RWPE1 (cell line): ENCODE measurements around the gene MEGF6.

Experiments used
- CTCF ChIA-PET: fragments of 350-600 bp; sonication (Branson Sonifier 250); formaldehyde crosslinking; extraction: SDS; loops from one replicate; lab custom pipeline; 2021; lab: Yijun Ruan, JAX
- POLR2A ChIA-PET: fragments of 400-600 bp; formaldehyde crosslinking; extraction: SDS; loops from one replicate; lab custom pipeline; 2020; ENCODE audit warnings: antibody characterized with exemption; ENCODE audit not compliant: low non-redundant PET; lab: Yijun Ruan, JAX
- DNase-seq: peaks from one replicate; pipeline ENCODE4 v3.0.0; 2012; ENCODE audit warnings: low spot score
- H3K27ac ChIP-seq: fragments of 450-650 bp; 2 replicates; pipeline ENCODE4 v1.5.1; 2017
- TF ChIP-seq, protein P1 (sequence below): fragments of 450-650 bp; conservative IDR thresholded peaks from 2 replicates; pipeline ENCODE4 v1.5.1; 2017; ENCODE audit warnings: low read depth, mild to moderate bottlenecking

The MEGF6 gene

DNA sequence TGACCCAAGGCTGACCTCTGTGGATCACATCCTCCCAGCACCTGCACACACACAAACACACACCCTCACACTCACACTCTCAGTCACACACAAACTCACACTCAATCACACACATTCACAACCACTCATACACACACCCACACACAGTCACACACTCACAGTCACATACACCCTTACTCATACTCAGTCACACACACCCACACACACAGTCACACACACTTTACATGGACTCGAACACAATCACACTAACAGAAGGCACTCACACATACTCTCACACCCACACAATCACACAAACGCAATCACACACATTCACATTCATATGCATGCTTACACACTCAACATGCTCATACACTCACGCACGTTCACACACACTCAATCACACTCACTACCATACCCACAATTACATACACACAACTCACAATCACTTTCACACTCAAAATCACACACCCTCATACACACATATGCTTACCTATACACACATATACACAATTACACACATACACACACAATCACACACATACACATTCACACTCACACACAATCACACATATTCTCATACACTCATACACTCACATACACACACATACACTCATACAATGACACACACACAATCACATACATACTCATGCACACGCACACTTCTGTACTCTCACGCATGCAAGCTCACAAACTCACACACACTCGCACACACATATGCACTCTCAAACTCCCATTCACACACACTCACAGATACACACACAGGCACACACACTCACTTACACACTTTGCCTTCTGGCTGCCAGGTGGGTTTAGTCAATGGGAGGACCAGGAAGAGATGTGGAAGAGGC lies 6.1 kb downstream of the MEGF6 start:
- ChIA-PET POLR2A (no interaction called here), CTCF (interaction anchor here (0.7 kb wide), 1 partner anchor 527 kb away, joined by 3 read pairs; no protein-coding TSS in a partner anchor)
- no peak for DNase-seq
- TF ChIP-seq, protein P1, sequence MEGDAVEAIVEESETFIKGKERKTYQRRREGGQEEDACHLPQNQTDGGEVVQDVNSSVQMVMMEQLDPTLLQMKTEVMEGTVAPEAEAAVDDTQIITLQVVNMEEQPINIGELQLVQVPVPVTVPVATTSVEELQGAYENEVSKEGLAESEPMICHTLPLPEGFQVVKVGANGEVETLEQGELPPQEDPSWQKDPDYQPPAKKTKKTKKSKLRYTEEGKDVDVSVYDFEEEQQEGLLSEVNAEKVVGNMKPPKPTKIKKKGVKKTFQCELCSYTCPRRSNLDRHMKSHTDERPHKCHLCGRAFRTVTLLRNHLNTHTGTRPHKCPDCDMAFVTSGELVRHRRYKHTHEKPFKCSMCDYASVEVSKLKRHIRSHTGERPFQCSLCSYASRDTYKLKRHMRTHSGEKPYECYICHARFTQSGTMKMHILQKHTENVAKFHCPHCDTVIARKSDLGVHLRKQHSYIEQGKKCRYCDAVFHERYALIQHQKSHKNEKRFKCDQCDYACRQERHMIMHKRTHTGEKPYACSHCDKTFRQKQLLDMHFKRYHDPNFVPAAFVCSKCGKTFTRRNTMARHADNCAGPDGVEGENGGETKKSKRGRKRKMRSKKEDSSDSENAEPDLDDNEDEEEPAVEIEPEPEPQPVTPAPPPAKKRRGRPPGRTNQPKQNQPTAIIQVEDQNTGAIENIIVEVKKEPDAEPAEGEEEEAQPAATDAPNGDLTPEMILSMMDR: no peak
- no peak overlapping the region for H3K27ac ChIP-seq

DNA sequence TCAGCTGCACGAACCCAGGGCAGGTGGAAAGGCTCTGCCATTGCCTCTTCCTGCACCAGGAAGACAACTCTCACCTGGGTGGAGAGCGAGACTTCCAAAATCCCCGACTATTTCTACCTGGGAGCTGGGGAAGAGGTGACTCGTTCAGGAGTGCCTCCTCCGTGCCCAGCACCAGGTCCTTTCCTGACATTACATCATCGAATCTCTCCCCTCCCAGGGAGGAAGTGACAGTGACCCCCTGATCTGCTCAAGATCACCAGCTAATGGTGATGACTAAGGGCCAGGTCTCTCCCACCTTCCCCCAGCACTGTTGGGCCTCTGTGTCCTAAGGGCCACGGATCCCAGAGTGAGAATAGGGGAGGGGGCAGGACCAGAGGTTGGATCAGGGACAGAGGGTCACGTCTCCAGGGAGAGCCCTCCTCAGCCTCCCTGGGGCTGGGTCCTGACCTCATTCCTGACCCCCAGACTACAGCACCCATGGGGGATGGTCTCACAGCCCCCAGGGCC lies 6.8 kb downstream of the MEGF6 start:
- ChIA-PET POLR2A (no interaction called here), CTCF (interaction anchor here (0.7 kb wide), 1 partner anchor 526 kb away, joined by 3 read pairs; no protein-coding TSS in a partner anchor)
- H3K27ac ChIP-seq: no peak overlapping the region
- no peak for DNase-seq
- TF ChIP-seq, protein P1: no peak

DNA sequence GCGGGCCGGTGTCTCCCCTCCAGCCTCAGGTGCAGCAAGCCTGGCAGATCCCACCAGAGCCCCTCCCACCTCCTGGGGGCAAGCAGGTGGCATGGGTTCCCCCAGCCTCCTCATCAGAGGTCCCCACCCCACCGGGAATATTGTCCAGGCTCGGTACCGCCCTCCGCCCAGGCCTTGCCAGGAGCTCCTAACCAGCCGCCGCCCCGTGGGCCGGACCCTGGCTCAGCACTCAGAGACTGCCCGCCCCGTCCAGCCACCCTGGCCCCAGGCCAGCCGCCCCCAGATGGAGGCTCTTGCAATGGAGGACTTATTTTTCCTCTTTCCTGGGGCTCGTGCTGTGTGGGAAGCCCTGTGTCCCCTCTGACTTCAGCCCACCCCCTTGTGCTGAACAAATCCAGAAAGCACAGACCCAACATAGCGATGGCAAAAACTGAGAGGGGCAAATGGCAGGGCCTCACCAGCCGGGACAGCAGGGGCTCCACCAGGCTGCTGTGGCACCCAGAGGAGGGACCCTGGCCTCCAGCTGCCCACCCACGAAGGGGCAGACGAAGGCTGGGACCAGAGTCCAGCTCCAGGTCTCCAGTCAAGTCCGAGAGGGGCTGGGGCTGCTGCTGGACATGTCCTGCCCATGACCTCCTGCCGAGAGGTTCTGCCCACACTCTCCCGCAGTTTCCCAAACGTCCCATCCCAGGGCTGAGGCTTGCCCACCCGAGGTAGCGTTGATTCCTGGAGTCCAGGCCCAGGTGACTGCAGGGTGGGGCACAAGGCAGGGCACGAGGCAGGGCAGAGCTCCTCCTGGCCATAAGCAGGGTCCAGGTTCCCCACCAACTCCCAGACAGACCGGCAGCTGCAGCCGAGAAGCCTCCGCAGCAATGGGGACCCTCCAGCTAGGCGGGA lies 7.5 kb downstream of the MEGF6 start:
- no peak overlapping the region for H3K27ac ChIP-seq
- no peak for DNase-seq
- TF ChIP-seq, protein P1: no peak
- CTCF ChIA-PET: no interaction called here
- POLR2A ChIA-PET: no interaction called here

DNA sequence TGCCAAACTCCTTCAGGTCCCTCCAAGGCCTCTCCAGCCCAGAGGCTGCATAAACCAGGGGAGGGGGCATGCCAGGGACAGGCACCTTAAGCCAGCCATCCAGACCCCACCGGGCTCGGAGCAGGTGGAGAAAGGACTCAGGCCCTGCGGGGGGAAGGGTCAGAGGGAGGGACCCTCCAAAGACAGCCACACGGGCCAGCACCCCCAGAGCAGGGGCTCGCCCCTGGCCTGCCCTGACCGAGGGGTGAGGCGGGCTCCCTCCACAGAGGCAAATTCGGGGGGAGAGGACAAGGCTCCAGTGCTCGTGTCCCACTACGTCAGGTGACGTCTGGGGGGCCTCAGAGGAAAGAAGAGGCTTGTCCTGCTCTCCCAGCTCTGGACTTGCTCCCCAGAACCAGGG lies 8.2 kb downstream of the MEGF6 start:
- H3K27ac ChIP-seq: no peak overlapping the region
- ChIA-PET CTCF (no interaction called here), POLR2A (no interaction called here)
- TF ChIP-seq, protein P1: no peak
- DNase-seq: no peak

DNA sequence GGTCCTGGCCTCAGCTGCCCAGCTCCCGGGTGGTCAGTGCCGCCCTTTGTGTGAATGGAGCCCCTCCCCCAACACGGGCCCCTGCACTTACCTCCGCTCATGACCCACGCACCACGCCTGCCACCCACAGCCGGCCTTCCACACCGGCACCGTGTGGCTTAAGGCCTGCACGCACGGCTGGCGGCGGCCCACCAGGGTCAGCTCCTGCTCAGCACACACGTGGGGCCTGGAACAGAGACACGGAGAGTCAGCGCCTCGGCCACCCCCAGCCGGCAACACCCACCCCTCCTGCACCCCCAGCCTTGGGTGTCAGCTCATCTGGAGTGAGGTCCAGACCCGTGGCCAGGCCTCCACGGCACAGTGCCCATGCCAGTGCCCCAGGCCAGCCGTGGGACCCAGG lies 8.9 kb downstream of the MEGF6 start:
- no peak overlapping the region for H3K27ac ChIP-seq
- ChIA-PET POLR2A (no interaction called here), CTCF (no interaction called here)
- TF ChIP-seq, protein P1: no peak
- DNase-seq: no peak

DNA sequence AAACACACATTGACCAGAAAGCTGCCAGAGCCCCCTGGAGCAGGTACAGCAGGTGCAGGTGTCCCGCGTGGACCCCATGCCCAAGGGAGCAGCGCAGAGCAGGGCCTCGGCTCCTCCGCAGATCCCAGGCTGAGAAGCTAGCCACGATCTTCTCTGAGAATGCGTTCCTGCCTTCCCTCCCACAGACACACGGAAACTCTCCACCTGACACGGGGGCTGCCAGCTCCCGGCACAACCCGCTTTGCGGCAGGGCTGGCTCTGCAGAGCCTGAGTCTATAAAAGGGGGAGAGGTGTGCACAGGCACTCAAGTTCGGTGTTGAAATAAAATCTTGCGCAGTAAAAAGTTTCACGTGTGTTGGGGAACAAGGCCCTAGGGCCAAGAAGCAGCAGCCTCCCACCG lies 9.6 kb downstream of the MEGF6 start:
- no peak overlapping the region for H3K27ac ChIP-seq
- ChIA-PET CTCF (no interaction called here), POLR2A (no interaction called here)
- DNase-seq: no peak
- TF ChIP-seq, protein P1: no peak
